HEK293T (cell line): Measurements from ENCODE around the gene PRKCA.
"Not testable (repeated sequence)": the region's sequence is repeated elsewhere in the genome, so short reads cannot be mapped to it uniquely, and the experiment has no call there.

Experiments
- CTCF ChIA-PET: fragments of 350-600 bp; formaldehyde crosslinking; extraction: SDS; loops from one replicate; lab custom pipeline; 2021; ENCODE audit warnings: antibody characterized with exemption, inconsistent platforms; lab: Yijun Ruan, JAX
- POLR2A ChIA-PET: fragments of 350-600 bp; formaldehyde crosslinking; extraction: SDS; loops from one replicate; lab custom pipeline; 2020; ENCODE audit warnings: antibody characterized with exemption, inconsistent platforms; lab: Yijun Ruan, JAX
- DNase-seq: peaks from one replicate; pipeline ENCODE4 v3.0.0; 2012; ENCODE audit warnings: mixed read lengths; ENCODE audit errors: extremely low spot score
- ARNT ChIP-seq: fragments of 450-650 bp; IDR thresholded peaks from 2 replicates; pipeline ENCODE4 v1.6.1; 2017; ENCODE audit warnings: mild to moderate bottlenecking
- BHLHE40 ChIP-seq: fragments of 450-650 bp; IDR thresholded peaks from 2 replicates; pipeline ENCODE4 v1.6.1; 2016; ENCODE audit warnings: mild to moderate bottlenecking, moderate library complexity, borderline replicate concordance
- CTBP1 ChIP-seq: fragments of 450-650 bp; IDR thresholded peaks from 2 replicates; pipeline ENCODE4 v1.6.1; 2016; ENCODE audit warnings: borderline replicate concordance
- ELF4 ChIP-seq: fragments of 450-650 bp; IDR thresholded peaks from 2 replicates; pipeline ENCODE4 v1.6.1; 2017; ENCODE audit warnings: antibody characterized with exemption
- FOXA1 ChIP-seq: fragments of 450-650 bp; IDR thresholded peaks from 2 replicates; pipeline ENCODE4 v1.6.1; 2016; ENCODE audit warnings: mild to moderate bottlenecking
- FOXK2 ChIP-seq: fragments of 450-650 bp; IDR thresholded peaks from 2 replicates; pipeline ENCODE4 v1.6.1; 2016; ENCODE audit warnings: mild to moderate bottlenecking
- FOXM1 ChIP-seq: fragments of 450-650 bp; IDR thresholded peaks from 2 replicates; pipeline ENCODE4 v1.6.1; 2017; ENCODE audit warnings: mild to moderate bottlenecking, borderline replicate concordance
- HDGF ChIP-seq: fragments of 450-650 bp; IDR thresholded peaks from 2 replicates; pipeline ENCODE4 v1.6.1; 2017; ENCODE audit warnings: antibody characterized with exemption, borderline replicate concordance
- L3MBTL2 ChIP-seq: fragments of 450-650 bp; conservative IDR thresholded peaks from 2 replicates; pipeline ENCODE4 v1.6.1; 2016; ENCODE audit warnings: mild to moderate bottlenecking
- LEF1 ChIP-seq: fragments of 450-650 bp; IDR thresholded peaks from 2 replicates; pipeline ENCODE4 v1.6.1; 2017; ENCODE audit warnings: mild to moderate bottlenecking, borderline replicate concordance
- NFRKB ChIP-seq: fragments of 450-650 bp; IDR thresholded peaks from 2 replicates; pipeline ENCODE4 v1.6.1; 2016; ENCODE audit warnings: mild to moderate bottlenecking, moderate library complexity
- SP1 ChIP-seq: fragments of 450-650 bp; IDR thresholded peaks from 2 replicates; pipeline ENCODE4 v1.6.1; 2017
- SUZ12 ChIP-seq: fragments of 450-650 bp; IDR thresholded peaks from 2 replicates; pipeline ENCODE4 v1.6.1; 2016; ENCODE audit warnings: mild to moderate bottlenecking
- TARDBP ChIP-seq: fragments of 450-650 bp; IDR thresholded peaks from 2 replicates; pipeline ENCODE4 v1.6.1; 2016
- ZNF384 ChIP-seq: fragments of 450-650 bp; IDR thresholded peaks from 2 replicates; pipeline ENCODE4 v1.6.1; 2016
- TF ChIP-seq, protein P1 (sequence below): fragments of 450-650 bp; IDR thresholded peaks from 2 replicates; pipeline ENCODE4 v1.6.1; 2016

The PRKCA gene

GRCh38 chr17:66451188-66452149 is 149.1 kb downstream of the PRKCA start:
- CTCF ChIA-PET, result interaction anchor here (0.6 to 1.0 kb wide), 4 partner anchors 66 to 176 kb away, joined by 3 read pairs; no protein-coding TSS in a partner anchor
- DNase-seq, result peak; percentile 47
- TF ChIP-seq SP1 (no peak), ARNT (no peak), TARDBP (no peak), LEF1 (no peak), CTBP1 (no peak), SUZ12 (no peak), FOXM1 (no peak), HDGF (no peak), ZNF384 (no peak)
- TF ChIP-seq, protein P1, sequence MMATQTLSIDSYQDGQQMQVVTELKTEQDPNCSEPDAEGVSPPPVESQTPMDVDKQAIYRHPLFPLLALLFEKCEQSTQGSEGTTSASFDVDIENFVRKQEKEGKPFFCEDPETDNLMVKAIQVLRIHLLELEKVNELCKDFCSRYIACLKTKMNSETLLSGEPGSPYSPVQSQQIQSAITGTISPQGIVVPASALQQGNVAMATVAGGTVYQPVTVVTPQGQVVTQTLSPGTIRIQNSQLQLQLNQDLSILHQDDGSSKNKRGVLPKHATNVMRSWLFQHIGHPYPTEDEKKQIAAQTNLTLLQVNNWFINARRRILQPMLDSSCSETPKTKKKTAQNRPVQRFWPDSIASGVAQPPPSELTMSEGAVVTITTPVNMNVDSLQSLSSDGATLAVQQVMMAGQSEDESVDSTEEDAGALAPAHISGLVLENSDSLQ, result no peak
- POLR2A ChIA-PET, result no interaction called here

DNA sequence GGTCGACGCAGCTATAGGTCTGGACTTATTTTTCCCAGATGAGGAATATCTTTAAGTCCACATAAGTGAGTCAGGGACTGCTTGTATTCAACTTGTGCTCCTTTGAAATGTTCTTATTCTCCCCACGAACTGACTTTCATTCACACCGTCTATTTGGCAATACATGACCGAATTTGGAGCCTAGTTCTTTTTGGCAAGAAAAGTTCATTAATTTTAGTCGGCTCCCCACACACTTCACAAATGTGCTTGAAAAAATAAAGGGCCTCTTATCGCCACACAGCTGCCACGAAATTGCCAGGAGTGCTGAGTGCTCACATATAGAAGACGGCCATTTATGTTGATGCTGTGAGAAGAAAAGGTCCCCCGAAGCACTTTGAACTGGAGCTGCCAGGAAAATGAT is 152.6 kb downstream of the PRKCA start:
- POLR2A ChIA-PET, result no interaction called here
- CTCF ChIA-PET, result no interaction called here
- no peak for DNase-seq
- TF ChIP-seq, protein P1, result no peak
- TF ChIP-seq ARNT (no peak), HDGF (no peak)

DNA sequence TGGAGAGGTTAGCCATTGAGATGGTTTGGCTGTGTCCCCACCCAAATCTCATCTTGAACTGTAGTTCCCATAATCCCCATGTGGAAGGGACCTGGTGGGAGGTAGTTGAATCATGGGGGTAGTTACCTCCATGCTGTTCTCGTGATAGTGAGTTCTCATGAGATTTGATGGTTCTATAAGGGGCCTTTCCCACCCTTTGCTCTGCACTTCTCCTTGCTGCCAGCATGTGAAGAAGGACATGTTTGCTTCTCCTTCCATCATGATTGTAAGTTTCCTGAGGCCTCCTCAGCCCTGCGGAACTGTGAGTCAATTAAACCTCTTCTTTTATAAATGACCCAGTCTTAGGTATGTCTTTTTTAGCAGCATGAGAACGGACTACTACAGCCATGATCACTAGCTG is 155.1 kb downstream of the PRKCA start:
- CTCF ChIA-PET, result interaction anchor here (0.8 kb wide), 1 partner anchor 8 kb away, joined by 4 read pairs; no protein-coding TSS in a partner anchor
- POLR2A ChIA-PET, DNase-seq: not testable (repeated sequence)

DNA sequence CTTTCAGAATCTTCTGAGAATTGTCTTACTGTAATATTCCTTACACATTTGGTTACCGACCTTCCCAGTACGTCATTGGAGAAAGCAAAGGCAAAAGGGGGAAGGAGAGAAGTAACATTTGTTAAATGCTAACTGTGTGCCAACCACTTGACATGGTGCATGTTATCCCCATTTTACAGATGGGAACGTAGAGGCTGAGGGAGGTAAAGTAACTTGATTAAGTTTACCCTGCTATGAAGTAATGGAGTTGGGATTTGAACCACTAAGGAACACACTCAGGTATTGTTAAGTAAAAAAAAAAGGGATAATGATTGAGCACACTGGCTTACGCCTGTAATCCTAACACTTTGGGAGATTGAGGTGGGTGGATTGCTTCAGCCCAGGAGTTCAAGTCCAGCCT is 156.4 kb downstream of the PRKCA start:
- TF ChIP-seq FOXA1, result no peak
- no peak for TF ChIP-seq FOXK2
- TF ChIP-seq HDGF, result no peak
- no peak for TF ChIP-seq L3MBTL2
- TF ChIP-seq CTBP1, result no peak
- no peak for TF ChIP-seq ELF4
- TF ChIP-seq TARDBP, result no peak
- no peak for TF ChIP-seq SUZ12
- TF ChIP-seq LEF1, result no peak
- no peak for TF ChIP-seq ZNF384
- TF ChIP-seq, protein P1, result no peak
- no peak for TF ChIP-seq FOXM1
- TF ChIP-seq ARNT, result no peak
- TF ChIP-seq BHLHE40, result no peak
- ChIA-PET POLR2A (no interaction called here), CTCF (no interaction called here)
- DNase-seq, result no peak

DNA sequence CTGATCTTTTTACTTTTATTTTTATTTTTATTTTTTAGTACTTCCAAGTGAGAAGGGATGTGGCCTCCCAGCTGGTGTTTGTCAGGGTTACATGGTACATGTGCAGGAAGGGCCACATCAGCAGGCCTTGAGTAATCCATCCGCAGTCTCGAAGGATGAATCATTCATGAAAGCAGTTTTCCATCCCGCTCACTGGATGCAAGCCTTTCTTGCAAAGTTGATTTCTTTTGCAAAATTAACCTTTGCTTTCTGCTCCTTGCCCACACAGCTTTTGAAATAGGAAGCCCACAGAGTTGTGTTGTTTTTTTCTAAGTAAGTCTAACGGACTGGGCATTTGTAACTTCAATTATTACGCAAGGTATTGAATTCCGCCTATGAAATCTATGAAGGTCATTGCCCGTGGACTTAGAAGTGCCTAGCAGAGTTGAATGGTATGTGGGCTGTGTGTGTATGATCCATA is 157.4 kb downstream of the PRKCA start:
- POLR2A ChIA-PET, result interaction anchor here (0.9 kb wide), 1 partner anchor 49 kb away, joined by 3 read pairs; no protein-coding TSS in a partner anchor
- CTCF ChIA-PET, result no interaction called here
- no peak for DNase-seq
- TF ChIP-seq L3MBTL2 (no peak), BHLHE40 (no peak), NFRKB (no peak), SUZ12 (no peak), FOXA1 (no peak), ZNF384 (no peak), LEF1 (no peak), HDGF (no peak), ELF4 (no peak), ARNT (no peak), CTBP1 (no peak), TARDBP (no peak), FOXM1 (no peak)
- TF ChIP-seq, protein P1, result no peak

GRCh38 chr17:66460558-66460957 is 158.1 kb downstream of the PRKCA start:
- TF ChIP-seq, protein P1, result no peak
- TF ChIP-seq ARNT, result no peak
- TF ChIP-seq CTBP1, result no peak
- no peak for TF ChIP-seq NFRKB
- no peak for TF ChIP-seq ELF4
- TF ChIP-seq LEF1, result no peak
- no peak for TF ChIP-seq SP1
- no peak for TF ChIP-seq L3MBTL2
- no peak for TF ChIP-seq FOXM1
- no peak for TF ChIP-seq SUZ12
- TF ChIP-seq FOXK2, result no peak
- no peak for TF ChIP-seq ZNF384
- TF ChIP-seq BHLHE40, result no peak
- DNase-seq, result no peak
- POLR2A ChIA-PET, result interaction anchor here (0.9 kb wide), 1 partner anchor 48 kb away, joined by 3 read pairs; no protein-coding TSS in a partner anchor
- CTCF ChIA-PET, result no interaction called here
